ENCODE data around the gene MRPL40.

MRPL40 gene

GRCh38 chr22:19405652-19406051 is 26.7 kb upstream of the MRPL40 start:
- no peak for TF ChIP-seq CTCF (IDR thresholded peaks at IDR 0.05; ENCODE audit: control insufficient read depth, insufficient read depth, low read depth, low read length, missing control alignments)
- no peak for DNase-seq (ENCODE audit: low read depth)

GRCh38 chr22:19406281-19406811 is 26.0 kb upstream of the MRPL40 start:
- H3K4me3 ChIP-seq (ENCODE audit: control insufficient read depth, low read depth, low read length) = no peak overlapping the region
- no peak for DNase-seq (ENCODE audit: low read depth)
- TF ChIP-seq CTCF (IDR thresholded peaks at IDR 0.05; ENCODE audit: control insufficient read depth, insufficient read depth, low read depth, low read length, missing control alignments) = no peak

More at GRCh38 chr22:19405652-19406051, 26.7 kb upstream of the MRPL40 start:
- no peak overlapping the region for H3K4me3 ChIP-seq (ENCODE audit: control insufficient read depth, low read depth, low read length)

GRCh38 chr22:19406846-19407245 is 25.5 kb upstream of the MRPL40 start:
- no peak overlapping the region for H3K4me3 ChIP-seq (ENCODE audit: control insufficient read depth, low read depth, low read length)
- DNase-seq (ENCODE audit: low read depth) = no peak
- no peak for TF ChIP-seq CTCF (IDR thresholded peaks at IDR 0.05; ENCODE audit: control insufficient read depth, insufficient read depth, low read depth, low read length, missing control alignments)

GRCh38 chr22:19407649-19408606 is 24.4 kb upstream of the MRPL40 start:
- DNase-seq (ENCODE audit: low read depth) = no peak
- H3K4me3 ChIP-seq (ENCODE audit: control insufficient read depth, low read depth, low read length) = no peak overlapping the region
- TF ChIP-seq CTCF (IDR thresholded peaks at IDR 0.05; ENCODE audit: control insufficient read depth, insufficient read depth, low read depth, low read length, missing control alignments) = no peak

- no peak for TF ChIP-seq CTCF (IDR thresholded peaks at IDR 0.05; ENCODE audit: control insufficient read depth, insufficient read depth, low read depth, low read length, missing control alignments)
- no peak overlapping the region for H3K4me3 ChIP-seq (ENCODE audit: control insufficient read depth, low read depth, low read length)
Observed at GRCh38 chr22:19410941-19411689, 21.2 kb upstream of the MRPL40 start.

GRCh38 chr22:19411690-19412045 is 20.7 kb upstream of the MRPL40 start:
- no peak for TF ChIP-seq CTCF (IDR thresholded peaks at IDR 0.05; ENCODE audit: control insufficient read depth, insufficient read depth, low read depth, low read length, missing control alignments)
- no peak for DNase-seq (ENCODE audit: low read depth)
- H3K4me3 ChIP-seq (ENCODE audit: control insufficient read depth, low read depth, low read length) = no peak overlapping the region

More at GRCh38 chr22:19410941-19411689, 21.2 kb upstream of the MRPL40 start:
- no peak for DNase-seq (ENCODE audit: low read depth)

Data from AG09309 (cell line).